AG09319 (cell line): ENCODE measurements around the gene FAM20C.

Source experiments
- DNase-seq: peaks from one replicate; pipeline ENCODE4 v3.0.0-alpha.2; 2010; ENCODE audit warnings: low read depth; ENCODE audit errors: extremely low read depth
- CTCF ChIP-seq: IDR thresholded peaks from 2 replicates; pipeline ENCODE4 v1.5.1; 2011; ENCODE audit warnings: low read depth, mild to moderate bottlenecking, inconsistent platforms, low read length, moderate library complexity

The FAM20C gene

GRCh38 chr7:234051-234707 lies 41.8 kb downstream of the FAM20C start:
- TF ChIP-seq CTCF = no peak
- no peak for DNase-seq

DNA sequence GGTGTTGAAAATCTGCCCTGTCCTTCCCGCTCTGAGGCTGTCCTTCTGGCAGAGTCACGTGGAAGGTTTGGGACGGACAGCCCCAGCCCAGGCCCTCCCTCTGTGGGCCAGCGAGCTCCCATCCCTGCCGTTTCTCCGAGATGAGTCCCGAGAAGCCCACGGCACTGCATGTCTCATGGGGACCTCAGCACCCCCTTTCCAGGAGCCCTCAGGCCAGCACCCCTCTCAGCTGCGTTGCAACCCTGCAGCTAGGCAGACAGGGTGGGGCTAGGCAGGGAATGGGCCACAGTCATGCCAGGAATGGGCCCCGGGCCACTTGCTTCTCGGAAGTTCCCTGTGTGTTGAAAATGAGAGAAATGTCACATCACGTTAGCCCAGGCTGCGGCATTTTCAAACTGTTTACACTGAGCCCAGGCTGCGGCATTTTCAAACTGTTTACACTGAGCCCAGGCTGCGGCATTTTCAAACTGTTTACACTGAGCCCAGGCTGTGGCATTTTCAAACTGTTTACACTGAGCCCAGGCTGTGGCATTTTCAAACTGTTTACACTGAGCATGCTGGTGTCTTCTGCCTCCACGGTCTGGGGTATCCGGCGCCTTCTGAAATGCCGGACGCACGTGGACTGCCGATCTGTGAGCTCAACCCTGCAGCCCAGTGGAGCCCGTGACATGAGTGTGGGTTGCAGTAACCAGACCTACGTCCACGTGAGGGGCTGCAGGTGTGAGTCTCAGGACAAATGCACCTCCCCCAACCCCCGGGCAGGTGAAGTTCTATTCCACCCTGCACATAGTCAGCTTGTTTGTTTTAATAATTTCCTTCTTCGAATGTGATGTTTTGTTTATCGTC lies 42.6 kb downstream of the FAM20C start:
- peak; percentile 75 for DNase-seq
- no peak for TF ChIP-seq CTCF

GRCh38 chr7:235576-236395 lies 43.4 kb downstream of the FAM20C start:
- no peak for TF ChIP-seq CTCF
- DNase-seq = no peak

DNA sequence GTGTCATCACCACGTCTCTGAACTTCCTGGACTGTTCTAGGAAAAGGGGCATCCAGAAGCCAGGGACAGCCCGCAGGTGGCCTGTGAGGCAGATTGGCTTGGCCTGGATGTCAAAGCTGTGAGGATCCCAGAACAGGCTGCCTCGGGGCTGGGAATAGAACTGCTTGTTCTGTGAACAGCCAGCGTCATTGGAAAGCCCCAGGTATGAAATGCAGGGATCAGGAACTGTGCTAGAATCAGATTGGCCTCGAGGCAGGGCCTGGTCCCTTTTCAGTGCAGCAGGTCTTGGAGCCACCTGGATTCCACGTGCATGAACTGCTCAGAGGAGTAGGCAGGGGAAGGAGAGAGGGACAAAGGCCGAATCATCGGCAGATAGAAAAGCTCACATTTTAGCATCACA lies 44.6 kb downstream of the FAM20C start:
- TF ChIP-seq CTCF = no peak
- DNase-seq = no peak

- DNase-seq = no peak
- TF ChIP-seq CTCF = no peak
Observed at GRCh38 chr7:237385-237784, 45.0 kb downstream of the FAM20C start.

GRCh38 chr7:240146-240676 lies 47.8 kb downstream of the FAM20C start:
- no peak for TF ChIP-seq CTCF
- DNase-seq = no peak
